C4-2B (cell line): ENCODE data around the gene LYRM9.

Experiments
- H3K27ac ChIP-seq: fragments of 450-650 bp; 2 replicates; pipeline ENCODE4 v1.5.1; 2017
- ZFX ChIP-seq: fragments of 450-650 bp; IDR thresholded peaks from 2 replicates; pipeline ENCODE4 v1.6.1; 2017
- TF ChIP-seq, protein P1 (sequence below): fragments of 450-650 bp; conservative IDR thresholded peaks from 2 replicates; pipeline ENCODE4 v1.5.1; 2017; ENCODE audit warnings: mild to moderate bottlenecking

The LYRM9 gene

DNA sequence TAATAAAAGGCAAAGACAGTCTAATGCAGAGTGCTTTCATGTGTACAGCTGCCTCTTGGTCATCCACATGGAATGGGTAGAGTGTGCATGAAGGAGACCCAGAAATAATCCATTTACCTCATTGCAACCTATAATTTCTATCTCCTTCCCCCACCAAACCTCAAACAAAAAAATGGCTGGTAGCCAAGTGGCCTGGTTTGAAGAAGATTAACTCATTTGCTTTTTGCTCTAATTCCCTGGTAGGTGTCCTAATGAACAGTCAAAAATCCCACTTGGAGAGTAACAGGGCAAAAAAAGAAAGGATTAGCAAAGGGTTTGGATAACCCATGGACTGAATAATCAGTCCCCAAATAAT, 13.0 kb upstream of the LYRM9 start:
- TF ChIP-seq, protein P1, sequence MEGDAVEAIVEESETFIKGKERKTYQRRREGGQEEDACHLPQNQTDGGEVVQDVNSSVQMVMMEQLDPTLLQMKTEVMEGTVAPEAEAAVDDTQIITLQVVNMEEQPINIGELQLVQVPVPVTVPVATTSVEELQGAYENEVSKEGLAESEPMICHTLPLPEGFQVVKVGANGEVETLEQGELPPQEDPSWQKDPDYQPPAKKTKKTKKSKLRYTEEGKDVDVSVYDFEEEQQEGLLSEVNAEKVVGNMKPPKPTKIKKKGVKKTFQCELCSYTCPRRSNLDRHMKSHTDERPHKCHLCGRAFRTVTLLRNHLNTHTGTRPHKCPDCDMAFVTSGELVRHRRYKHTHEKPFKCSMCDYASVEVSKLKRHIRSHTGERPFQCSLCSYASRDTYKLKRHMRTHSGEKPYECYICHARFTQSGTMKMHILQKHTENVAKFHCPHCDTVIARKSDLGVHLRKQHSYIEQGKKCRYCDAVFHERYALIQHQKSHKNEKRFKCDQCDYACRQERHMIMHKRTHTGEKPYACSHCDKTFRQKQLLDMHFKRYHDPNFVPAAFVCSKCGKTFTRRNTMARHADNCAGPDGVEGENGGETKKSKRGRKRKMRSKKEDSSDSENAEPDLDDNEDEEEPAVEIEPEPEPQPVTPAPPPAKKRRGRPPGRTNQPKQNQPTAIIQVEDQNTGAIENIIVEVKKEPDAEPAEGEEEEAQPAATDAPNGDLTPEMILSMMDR, result no peak
- no peak for TF ChIP-seq ZFX
- H3K27ac ChIP-seq, result no peak overlapping the region

DNA sequence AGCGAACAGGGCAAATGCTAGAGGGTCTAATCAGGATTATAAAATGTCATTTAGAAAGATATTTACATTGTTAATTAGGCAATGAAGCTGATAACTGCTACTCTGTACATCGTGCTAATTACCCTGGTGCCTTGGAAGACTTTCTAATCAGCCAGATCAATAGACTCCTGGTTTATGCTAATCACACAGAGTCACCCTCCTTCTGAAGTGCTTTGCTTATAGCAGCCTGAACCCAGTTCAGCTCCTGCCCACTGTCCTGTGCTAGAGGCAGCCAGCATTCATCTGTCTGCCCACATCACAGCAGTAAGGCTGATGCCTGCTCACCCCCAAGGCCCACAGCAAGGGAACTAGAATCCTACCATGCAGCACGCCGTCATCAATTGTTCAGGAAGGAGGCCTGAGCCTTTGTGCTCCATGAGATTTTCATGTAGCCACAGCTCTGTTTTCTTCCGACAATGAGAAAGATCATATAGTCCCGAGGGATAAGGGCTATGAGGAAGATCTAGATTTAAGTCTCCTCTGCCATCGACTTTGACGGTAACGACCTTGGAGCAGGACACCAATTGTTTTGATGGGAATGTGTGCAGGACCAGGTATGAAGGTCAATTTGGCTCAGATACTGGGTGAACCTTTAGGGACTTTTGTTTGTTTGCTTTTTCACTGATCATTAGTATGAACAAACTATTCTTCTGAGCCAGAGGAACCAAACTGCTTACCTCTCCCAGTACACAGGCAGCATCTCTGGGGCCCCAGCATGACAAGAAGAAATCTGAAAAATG, 12.5 kb upstream of the LYRM9 start:
- no peak overlapping the region for H3K27ac ChIP-seq
- TF ChIP-seq, protein P1, result no peak
- no peak for TF ChIP-seq ZFX

DNA sequence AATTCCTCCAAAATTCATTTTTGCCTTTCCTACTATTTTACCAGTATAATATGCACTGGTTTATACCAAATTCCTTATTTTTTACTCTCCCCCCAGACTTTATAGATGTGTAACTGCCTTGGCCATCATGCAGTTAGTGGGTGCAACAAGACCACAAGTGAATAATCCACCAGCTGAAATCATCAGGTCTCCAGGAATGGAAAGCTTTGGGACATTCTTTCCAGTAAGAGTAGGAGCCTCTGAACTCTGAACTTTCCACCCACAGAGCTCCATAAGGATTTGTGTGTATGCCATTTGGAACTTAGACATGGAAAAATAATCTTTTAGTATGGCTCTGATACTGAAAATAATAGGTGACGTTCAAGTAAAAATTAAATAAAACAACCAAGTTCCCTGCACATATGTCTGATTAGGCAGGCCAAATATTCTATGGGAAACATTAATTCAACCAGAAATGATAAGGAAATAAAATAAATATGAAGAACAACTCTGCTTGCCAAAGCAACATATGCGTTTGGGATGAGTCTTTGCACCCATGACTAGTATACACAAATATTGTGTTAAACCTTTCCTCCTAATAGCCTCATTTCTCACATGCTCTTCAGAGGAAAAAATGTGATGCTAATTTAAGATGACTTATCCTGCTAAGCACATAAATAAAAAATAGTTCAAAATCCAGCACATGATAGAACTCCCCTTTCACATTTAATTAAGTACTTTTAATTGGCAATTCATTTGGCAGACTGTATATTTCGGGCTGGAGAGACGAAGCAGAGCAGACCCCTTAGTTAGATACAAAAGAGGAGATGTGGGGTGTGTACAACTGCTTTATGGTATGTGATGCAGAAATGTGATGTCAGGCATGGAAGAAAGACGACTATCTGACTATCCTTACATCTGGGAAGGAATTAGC, 11.6 kb upstream of the LYRM9 start:
- TF ChIP-seq, protein P1, result no peak
- TF ChIP-seq ZFX, result no peak
- H3K27ac ChIP-seq, result no peak overlapping the region

DNA sequence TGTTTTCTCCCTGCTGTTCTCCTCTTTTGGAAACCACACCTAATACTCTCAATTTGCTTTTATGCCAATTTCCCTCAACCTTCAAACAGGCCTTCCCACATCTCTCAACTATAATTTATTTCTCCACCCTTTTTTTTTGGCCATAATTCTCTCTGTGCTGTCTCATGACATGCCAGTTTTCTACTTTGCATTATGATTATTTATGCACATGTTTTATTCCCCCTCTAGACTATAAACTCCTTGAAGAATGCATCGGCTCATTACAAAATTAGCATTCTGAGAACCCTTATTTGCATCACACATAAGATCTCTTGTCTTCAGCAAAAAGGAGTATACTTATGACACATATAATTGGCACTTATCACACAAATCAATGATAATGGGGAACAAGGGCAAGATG, 10.9 kb upstream of the LYRM9 start:
- no peak for TF ChIP-seq ZFX
- TF ChIP-seq, protein P1, result no peak

DNA sequence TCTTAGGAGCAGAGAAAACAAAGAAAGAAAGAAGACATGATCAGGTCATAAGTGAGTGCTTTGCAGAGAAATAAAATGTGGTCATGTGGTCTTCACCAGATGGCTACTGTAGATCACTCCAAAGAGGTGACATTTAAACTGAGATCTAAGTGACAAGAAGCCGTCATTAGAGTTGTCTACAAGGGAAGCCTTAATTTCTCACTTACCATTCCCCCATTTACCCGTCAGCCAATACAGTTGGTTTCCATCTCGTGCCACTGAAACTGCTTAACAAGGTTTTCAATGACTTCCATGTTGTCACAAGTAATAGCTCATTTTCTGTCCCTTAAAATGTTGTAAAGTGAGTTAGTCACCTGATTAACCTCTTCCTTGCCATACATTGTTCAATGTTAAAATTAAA, 6.4 kb upstream of the LYRM9 start:
- H3K27ac ChIP-seq, result no peak overlapping the region
- TF ChIP-seq ZFX, result no peak
- TF ChIP-seq, protein P1, result no peak

More for the DNA sequence above, 10.9 kb upstream of the LYRM9 start:
- H3K27ac ChIP-seq, result no peak overlapping the region

DNA sequence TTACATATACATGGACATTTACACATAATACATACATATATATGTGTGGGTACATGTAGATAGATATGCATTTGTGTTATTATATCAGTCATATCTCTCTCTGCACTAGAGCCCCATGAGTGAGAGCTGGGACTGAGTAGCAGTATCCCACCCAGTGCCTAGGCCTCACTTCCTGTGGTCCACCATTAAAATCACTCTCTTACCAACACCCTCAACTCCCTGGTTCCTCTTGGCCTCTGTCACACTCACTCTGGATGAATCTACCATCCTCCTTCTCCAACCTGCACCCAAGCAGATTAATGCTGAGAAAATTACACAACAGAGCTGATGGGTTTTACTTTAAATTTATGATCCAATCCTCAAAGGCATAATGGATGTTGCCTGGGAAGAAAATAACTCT, 4.9 kb upstream of the LYRM9 start:
- TF ChIP-seq, protein P1, result no peak
- TF ChIP-seq ZFX, result no peak

DNA sequence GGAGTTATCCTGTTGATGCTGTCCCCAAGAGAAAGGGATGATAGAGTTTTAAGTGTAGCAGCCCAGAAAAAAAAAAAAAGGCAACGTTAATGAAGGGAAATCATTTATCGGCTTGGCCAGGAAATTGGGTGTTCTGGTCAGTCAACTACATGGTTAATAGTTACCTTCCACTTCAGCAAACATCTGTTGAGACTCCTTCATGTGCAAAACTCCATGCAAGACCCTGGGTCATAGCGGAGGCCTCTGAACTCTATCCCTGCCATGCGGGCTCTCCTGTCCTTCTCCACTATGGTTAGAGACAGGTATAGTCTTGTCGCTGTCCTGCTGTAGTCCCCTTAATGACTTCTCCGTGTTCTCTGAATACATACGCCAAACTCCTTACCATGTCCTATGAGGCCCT, 3.5 kb upstream of the LYRM9 start:
- TF ChIP-seq, protein P1, result no peak
- TF ChIP-seq ZFX, result no peak
- no peak overlapping the region for H3K27ac ChIP-seq

More for the DNA sequence above, 4.9 kb upstream of the LYRM9 start:
- H3K27ac ChIP-seq, result no peak overlapping the region
